Osteocyte (in vitro differentiated cells): Measurements from ENCODE around the gene TTLL10. TPM values are rescaled to one million over a fixed set of nuclear protein-coding genes. Genes with fewer than 3 reads are reported as not detected.

Experiments
- DNase-seq: peaks from one replicate; pipeline ENCODE4 v3.0.0; 2021; ENCODE audit warnings: mixed read lengths; ENCODE audit not compliant: unreplicated experiment; ENCODE audit errors: extremely low spot score
- H3K27ac Mint-ChIP-seq: one replicate; pipeline ENCODE4 v1.8.0; 2021; ENCODE audit warnings: mild to moderate bottlenecking, mixed read lengths; ENCODE audit not compliant: unreplicated experiment
- H3K27me3 Mint-ChIP-seq: one replicate; pipeline ENCODE4 v1.8.0; 2021; ENCODE audit warnings: mixed read lengths; ENCODE audit not compliant: unreplicated experiment
- H3K36me3 Mint-ChIP-seq: one replicate; pipeline ENCODE4 v1.8.0; 2021; ENCODE audit warnings: mixed read lengths; ENCODE audit not compliant: unreplicated experiment
- H3K4me1 Mint-ChIP-seq: one replicate; pipeline ENCODE4 v1.8.0; 2021; ENCODE audit warnings: mixed read lengths; ENCODE audit not compliant: unreplicated experiment
- H3K4me3 Mint-ChIP-seq: one replicate; pipeline ENCODE4 v1.8.0; 2021; ENCODE audit warnings: mild to moderate bottlenecking, moderate library complexity, mixed read lengths; ENCODE audit not compliant: unreplicated experiment
- H3K9me3 Mint-ChIP-seq: one replicate; pipeline ENCODE4 v1.8.0; 2021; ENCODE audit warnings: mixed read lengths; ENCODE audit not compliant: unreplicated experiment
- CTCF ChIP-seq: fragments of 200-600 bp; sonication (generic); IDR thresholded peaks from 2 replicates; pipeline ENCODE4 v1.5.0; 2021; ENCODE audit warnings: antibody characterized with exemption, mild to moderate bottlenecking, moderate library complexity
- total RNA-seq: library from RNA; stranded (reverse); gene quantifications from 2 replicates; pipeline ENCODE4 v1.2.1, GENCODE V29; 2021

TTLL10 gene
- total RNA-seq, 1 donor from 2014 or later = not detected

- DNase-seq = no peak
- Mint-ChIP-seq H3K36me3 (peaks cover 24% of the 10 kb centered on the region), H3K4me3 (no peak overlapping the region), H3K27me3 (no peaks in the 10 kb centered on the region), H3K27ac (no peak overlapping the region), H3K9me3 (no peaks in the 10 kb centered on the region), H3K4me1 (peaks cover 19% of the 10 kb centered on the region)
- no peak for TF ChIP-seq CTCF
Measured at GRCh38 chr1:1218524-1219200, 45.0 kb downstream of the TTLL10 start.

GRCh38 chr1:1219341-1219740 lies 45.7 kb downstream of the TTLL10 start:
- Mint-ChIP-seq H3K27me3 (no peaks in the 10 kb centered on the region), H3K36me3 (peaks cover 25% of the 10 kb centered on the region), H3K9me3 (no peaks in the 10 kb centered on the region), H3K4me1 (peaks cover 19% of the 10 kb centered on the region), H3K4me3 (no peak overlapping the region), H3K27ac (no peak overlapping the region)
- no peak for DNase-seq
- TF ChIP-seq CTCF = no peak

- Mint-ChIP-seq H3K9me3 (no peaks in the 10 kb centered on the region), H3K27ac (no peak overlapping the region), H3K4me3 (no peak overlapping the region), H3K4me1 (peaks cover 11% of the 10 kb centered on the region), H3K27me3 (no peaks in the 10 kb centered on the region), H3K36me3 (peaks cover 27% of the 10 kb centered on the region)
- TF ChIP-seq CTCF = no peak
- DNase-seq = no peak
Measured at GRCh38 chr1:1220197-1220596, 46.5 kb downstream of the TTLL10 start.

- peaks cover 28% of the 10 kb centered on the region for H3K36me3 Mint-ChIP-seq
- no peaks in the 10 kb centered on the region for H3K27me3 Mint-ChIP-seq
- H3K27ac Mint-ChIP-seq = no peak overlapping the region
- no peaks in the 10 kb centered on the region for H3K9me3 Mint-ChIP-seq
- TF ChIP-seq CTCF = no peak
- no peak for DNase-seq
- peaks cover 1% of the 10 kb centered on the region for H3K4me1 Mint-ChIP-seq
- no peak overlapping the region for H3K4me3 Mint-ChIP-seq
Measured at GRCh38 chr1:1221887-1222574, 48.4 kb downstream of the TTLL10 start.

- Mint-ChIP-seq H3K27ac (no peak overlapping the region), H3K4me3 (no peak overlapping the region), H3K36me3 (peaks cover 28% of the 10 kb centered on the region), H3K9me3 (no peaks in the 10 kb centered on the region), H3K4me1 (peaks cover 1% of the 10 kb centered on the region), H3K27me3 (no peaks in the 10 kb centered on the region)
- no peak for DNase-seq
- no peak for TF ChIP-seq CTCF
Measured at GRCh38 chr1:1222575-1223225, 49.0 kb downstream of the TTLL10 start.
